CD4-positive, alpha-beta T cell (primary cell): ENCODE data around the gene TIAM1. TPM values are rescaled to one million over a fixed set of nuclear protein-coding genes. Genes with fewer than 3 reads are reported as not detected.

Experiments
- ATAC-seq: fragments of 200-7000 bp; cut with Tn5 transposase; one replicate; pipeline ENCODE4 v1.10.0; 2022; ENCODE audit warnings: mild to moderate bottlenecking; ENCODE audit not compliant: poor library complexity
- CTCF ChIA-PET: fragments of 350-600 bp; sonication (Branson Sonifier 250); formaldehyde crosslinking; loops from one replicate; lab custom pipeline; 2021; ENCODE audit warnings: antibody characterized with exemption, inconsistent platforms; lab: Charles Lee
- POLR2A ChIA-PET: fragments of 350-600 bp; sonication (Branson Sonifier 250); formaldehyde crosslinking; loops from one replicate; lab custom pipeline; 2021; ENCODE audit warnings: antibody characterized with exemption, inconsistent platforms; lab: Charles Lee
- DNase-seq, 14 experiments: peaks; one replicate each; pipeline ENCODE4 v3.0.0-alpha.2; 2013 to 2020; ENCODE audit warnings: mixed read lengths in 2 of 14
- H3K27ac ChIP-seq, 2 donors: one replicate each; pipeline versions ENCODE4 v1.5.1 to v1.7.0; 2013; ENCODE audit warnings: low read length in 2 of 2, low read depth in 1 of 2, mild to moderate bottlenecking in 1 of 2
- H3K27me3 ChIP-seq, 2 experiments: 1 replicate in 1 of 2; 2 replicates in 1 of 2; pipeline versions ENCODE4 v1.6.1 to v1.7.0; 2013; ENCODE audit warnings: low read length in 2 of 2, control low read depth in 1 of 2, mild to moderate bottlenecking in 1 of 2, moderate library complexity in 1 of 2; ENCODE audit not compliant: insufficient read depth in 2 of 2, control insufficient read depth in 1 of 2
- H3K36me3 ChIP-seq: one replicate; pipeline ENCODE4 v1.6.1; 2013; ENCODE audit warnings: low read length, control low read depth; ENCODE audit not compliant: insufficient read depth
- H3K4me1 ChIP-seq: one replicate; pipeline ENCODE4 v1.6.1; 2013; ENCODE audit warnings: low read length, control low read depth; ENCODE audit not compliant: insufficient read depth
- H3K4me3 ChIP-seq: one replicate; pipeline ENCODE4 v1.5.1; 2013; ENCODE audit warnings: mild to moderate bottlenecking, low read length, moderate library complexity
- H3K9me3 ChIP-seq, 2 experiments: 1 replicate in 1 of 2; 2 replicates in 1 of 2; pipeline versions ENCODE4 v1.6.1 to v1.7.0; 2013; ENCODE audit warnings: low read length in 2 of 2, mild to moderate bottlenecking in 2 of 2, control low read depth in 1 of 2, moderate library complexity in 1 of 2; ENCODE audit not compliant: control insufficient read depth in 1 of 2, insufficient read depth in 1 of 2
- H3K27ac Mint-ChIP-seq: one replicate; pipeline ENCODE4 v1.8.0; 2020; ENCODE audit warnings: mixed read lengths
- H3K27me3 Mint-ChIP-seq: one replicate; pipeline ENCODE4 v1.8.0; 2021; ENCODE audit warnings: mixed read lengths
- H3K36me3 Mint-ChIP-seq: one replicate; pipeline ENCODE4 v1.8.0; 2021; ENCODE audit warnings: low read depth, mixed read lengths
- H3K4me1 Mint-ChIP-seq: one replicate; pipeline ENCODE4 v1.8.0; 2021; ENCODE audit warnings: low read depth, mixed read lengths
- H3K4me3 Mint-ChIP-seq: one replicate; pipeline ENCODE4 v1.8.0; 2020; ENCODE audit warnings: mild to moderate bottlenecking, mixed read lengths
- H3K9me3 Mint-ChIP-seq: one replicate; pipeline ENCODE4 v1.8.0; 2020; ENCODE audit warnings: mixed read lengths
- CTCF ChIP-seq: fragments of 200-600 bp; IDR thresholded peaks from one replicate; pipeline ENCODE4 v1.8.0; 2022; ENCODE audit warnings: antibody characterized with exemption, mild to moderate bottlenecking
- intact Hi-C, 2 experiments: fragments of 100-400 bp; cut with DNase I in 1 of 2; cut with micrococcal nuclease in 1 of 2; formaldehyde crosslinking; loops; one replicate each; pipeline versions ENCODE4 v1.15.1 to v1.9.0; 2023 to 2025; cut with DNase I, micrococcal nuclease
- total RNA-seq, 174 experiments: library from RNA in 2 of 174; stranded (reverse) in 2 of 174; gene quantifications; one replicate each; pipeline ENCODE4 v1.2.3 and lab custom pipeline; 2021 to 2026

The TIAM1 gene
- total RNA-seq, 2 experiments from 2014 or later, result 39.6 to 39.8 TPM

GRCh38 chr21:31342348-31342747 lies 1.7 kb downstream of the TIAM1 start:
- no peaks in the 10 kb centered on the region for H3K9me3 Mint-ChIP-seq
- Histone ChIP-seq H3K27ac (no peak overlapping the region), H3K4me1 (peaks cover 21% of the 10 kb centered on the region), H3K4me3 (peak overlapping the region; percentile 64), H3K36me3 (no peaks in the 10 kb centered on the region), H3K27me3 (peaks cover 16 to 22% of the 10 kb centered on the region in 2 experiments), H3K9me3 (peaks cover 0 to 5% of the 10 kb centered on the region in 2 experiments)
- no peak overlapping the region for H3K27ac Mint-ChIP-seq
- peaks cover 56% of the 10 kb centered on the region for H3K27me3 Mint-ChIP-seq
- CTCF ChIA-PET, result no interaction called here
- ATAC-seq, result no peak
- POLR2A ChIA-PET, result interaction anchor here (0.7 to 1.1 kb wide), 3 partner anchors 10 to 217 kb away, joined by 3 read pairs; no protein-coding TSS in a partner anchor
- peaks cover 40% of the 10 kb centered on the region for H3K4me1 Mint-ChIP-seq
- H3K4me3 Mint-ChIP-seq, result peak overlapping the region; percentile 91
- intact Hi-C loops, result no loop called here
- no peak for TF ChIP-seq CTCF
- peak in 2 of 14 experiments; percentile 23 to 38 for DNase-seq
- no peaks in the 10 kb centered on the region for H3K36me3 Mint-ChIP-seq

- no peak overlapping the region for H3K4me3 ChIP-seq
- ATAC-seq, result no peak
These were observed 3.0 kb downstream of the TIAM1 start for GRCh38 chr21:31340942-31341487.

GRCh38 chr21:31340514-31340913 lies 3.5 kb downstream of the TIAM1 start:
- H3K4me3 ChIP-seq, result no peak overlapping the region
- Mint-ChIP-seq H3K27ac (no peak overlapping the region), H3K9me3 (no peaks in the 10 kb centered on the region), H3K4me1 (peaks cover 31% of the 10 kb centered on the region), H3K4me3 (peak overlapping the region; percentile 49), H3K36me3 (no peaks in the 10 kb centered on the region), H3K27me3 (peaks cover 56% of the 10 kb centered on the region)
- peaks cover 16 to 22% of the 10 kb centered on the region in 2 experiments for H3K27me3 ChIP-seq
- no peak for DNase-seq
- no peaks in the 10 kb centered on the region for H3K36me3 ChIP-seq
- peaks cover 0 to 5% of the 10 kb centered on the region in 2 experiments for H3K9me3 ChIP-seq
- POLR2A ChIA-PET, result no interaction called here
- intact Hi-C loops, result no loop called here
- ATAC-seq, result no peak
- no peak overlapping the region for H3K27ac ChIP-seq
- CTCF ChIA-PET, result no interaction called here
- no peak for TF ChIP-seq CTCF
- peaks cover 19% of the 10 kb centered on the region for H3K4me1 ChIP-seq

More at GRCh38 chr21:31340942-31341487, 3.0 kb downstream of the TIAM1 start:
- Histone ChIP-seq H3K27me3 (peaks cover 16 to 22% of the 10 kb centered on the region in 2 experiments), H3K27ac (no peak overlapping the region), H3K9me3 (peaks cover 0 to 5% of the 10 kb centered on the region in 2 experiments), H3K36me3 (no peaks in the 10 kb centered on the region), H3K4me1 (peaks cover 19% of the 10 kb centered on the region)
- no peaks in the 10 kb centered on the region for H3K36me3 Mint-ChIP-seq
- CTCF ChIA-PET, result no interaction called here
- no peaks in the 10 kb centered on the region for H3K9me3 Mint-ChIP-seq
- peaks cover 32% of the 10 kb centered on the region for H3K4me1 Mint-ChIP-seq
- H3K27me3 Mint-ChIP-seq, result peaks cover 56% of the 10 kb centered on the region
- TF ChIP-seq CTCF, result no peak
- POLR2A ChIA-PET, result no interaction called here
- no peak overlapping the region for H3K27ac Mint-ChIP-seq
- no peak for DNase-seq
- intact Hi-C loops, result no loop called here
- peak overlapping the region; percentile 49 for H3K4me3 Mint-ChIP-seq
